ENCODE measurements around the gene TBX18. TPM values are rescaled to one million over a fixed set of nuclear protein-coding genes. Genes with fewer than 3 reads are reported as not detected.

TBX18 gene
- total RNA-seq, 4 donors from 2014 or later, result 30.2 to 63.7 (median 41.0) TPM

DNA sequence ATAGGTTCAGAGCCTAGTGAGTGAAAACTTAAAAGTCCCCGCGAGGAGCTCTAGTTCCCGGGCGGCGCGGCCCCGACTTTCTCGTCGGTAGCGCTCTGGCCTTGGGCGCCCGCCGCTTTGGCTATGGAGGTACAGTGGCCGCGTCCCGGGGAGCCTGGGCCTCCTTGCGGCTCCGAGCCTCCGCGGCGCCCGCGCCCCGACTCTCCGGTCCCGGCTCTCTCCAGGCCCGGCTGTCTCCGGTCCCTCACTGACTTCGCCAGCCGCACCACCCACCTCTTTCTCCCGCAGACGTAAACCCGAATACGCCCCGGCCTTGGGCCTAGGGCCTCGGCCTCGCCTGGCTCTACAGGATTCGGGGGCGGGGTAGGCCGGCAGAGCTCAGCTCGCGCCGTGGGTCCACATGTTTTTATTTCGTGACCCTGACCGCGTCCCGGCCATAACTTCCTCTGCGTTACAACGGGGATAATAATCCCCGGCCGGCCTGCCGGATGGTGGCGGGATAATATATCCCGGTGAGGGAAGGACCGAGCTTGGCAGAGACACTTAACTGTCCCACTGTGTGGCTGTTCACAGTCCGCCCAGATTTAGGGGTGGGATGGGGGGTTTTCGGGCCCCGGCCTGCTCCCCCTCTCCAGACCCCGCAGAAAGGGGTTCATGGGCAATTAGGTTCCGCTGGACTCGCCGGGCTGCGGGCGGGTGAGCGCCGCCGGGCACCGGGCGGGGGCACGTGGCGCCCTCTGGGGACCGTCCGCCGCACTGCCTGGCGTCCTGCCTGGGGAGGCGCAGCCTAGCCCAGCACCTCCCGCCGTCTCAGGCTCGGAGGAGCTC, 10.0 kb upstream of the TBX18 start:
- WGBS, 2 donors, result 1% methylated on average over 30 to 69 of the region's 79 CpGs
- peak overlapping the region; percentile 71 to 90 (median 82) for H3K27ac ChIP-seq
- no peaks in the 10 kb centered on the region for H3K9me3 ChIP-seq
- H3K27me3 ChIP-seq, result peaks cover 0 to 73% of the 10 kb centered on the region in 2 donors
- H3K4me1 ChIP-seq, result peaks cover 0 to 23% (median 4%) of the 10 kb centered on the region in 4 donors
- H3K36me3 ChIP-seq, result no peaks in the 10 kb centered on the region
- TF ChIP-seq, protein P1, sequence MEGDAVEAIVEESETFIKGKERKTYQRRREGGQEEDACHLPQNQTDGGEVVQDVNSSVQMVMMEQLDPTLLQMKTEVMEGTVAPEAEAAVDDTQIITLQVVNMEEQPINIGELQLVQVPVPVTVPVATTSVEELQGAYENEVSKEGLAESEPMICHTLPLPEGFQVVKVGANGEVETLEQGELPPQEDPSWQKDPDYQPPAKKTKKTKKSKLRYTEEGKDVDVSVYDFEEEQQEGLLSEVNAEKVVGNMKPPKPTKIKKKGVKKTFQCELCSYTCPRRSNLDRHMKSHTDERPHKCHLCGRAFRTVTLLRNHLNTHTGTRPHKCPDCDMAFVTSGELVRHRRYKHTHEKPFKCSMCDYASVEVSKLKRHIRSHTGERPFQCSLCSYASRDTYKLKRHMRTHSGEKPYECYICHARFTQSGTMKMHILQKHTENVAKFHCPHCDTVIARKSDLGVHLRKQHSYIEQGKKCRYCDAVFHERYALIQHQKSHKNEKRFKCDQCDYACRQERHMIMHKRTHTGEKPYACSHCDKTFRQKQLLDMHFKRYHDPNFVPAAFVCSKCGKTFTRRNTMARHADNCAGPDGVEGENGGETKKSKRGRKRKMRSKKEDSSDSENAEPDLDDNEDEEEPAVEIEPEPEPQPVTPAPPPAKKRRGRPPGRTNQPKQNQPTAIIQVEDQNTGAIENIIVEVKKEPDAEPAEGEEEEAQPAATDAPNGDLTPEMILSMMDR (IDR thresholded peaks at IDR 0.05), result peak; percentile 29 to 69 (median 64)
- TF ChIP-seq POLR2A (IDR thresholded peaks at IDR 0.05) (no peak), EP300 (IDR thresholded peaks at IDR 0.05) (peak in 1 of 2 donors; percentile 16)
- peak; percentile 32 to 38 for DNase-seq (ENCODE audit: low spot score in 2 of 2)
- peak overlapping the region; percentile 32 to 59 (median 42) for H3K4me3 ChIP-seq

DNA sequence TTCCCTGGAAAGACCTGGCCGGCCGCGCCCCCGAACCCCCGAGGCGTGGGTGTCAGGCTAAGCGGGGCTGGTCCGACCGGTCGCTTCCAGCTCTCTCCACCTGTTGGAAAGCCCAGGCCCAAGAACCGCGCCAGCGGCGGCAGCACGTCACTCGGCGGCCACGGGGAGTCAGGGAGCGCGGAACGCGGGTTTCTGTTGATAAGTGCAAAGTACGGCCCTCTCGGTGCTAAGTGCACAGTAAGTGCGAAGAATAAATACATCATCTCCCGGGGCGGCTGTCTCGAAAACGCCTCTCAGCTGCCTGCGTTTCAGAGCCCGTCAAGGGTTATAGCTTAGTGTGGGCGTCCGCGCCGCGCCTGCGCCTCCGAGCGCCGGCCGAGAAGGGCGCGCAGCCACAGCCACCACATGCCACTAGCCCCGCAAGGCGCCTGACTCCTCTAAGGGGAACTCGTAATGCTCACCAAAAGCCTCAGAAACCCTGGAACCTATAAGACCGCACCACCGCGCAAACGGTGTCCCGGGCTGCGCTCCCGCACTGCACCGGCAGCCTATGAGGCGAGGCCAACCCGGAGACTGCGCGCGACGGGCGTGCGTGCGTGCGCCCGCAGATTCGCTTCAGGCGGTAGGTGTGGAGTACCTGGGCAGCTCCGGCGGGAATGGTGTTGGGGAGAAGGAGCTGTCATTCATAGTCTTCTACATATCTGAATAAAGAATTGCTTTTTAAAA, 9.2 kb upstream of the TBX18 start:
- Histone ChIP-seq H3K27ac (peak overlapping the region; percentile 71 to 90 (median 82)), H3K36me3 (no peaks in the 10 kb centered on the region), H3K27me3 (peaks cover 0 to 81% of the 10 kb centered on the region in 2 donors), H3K4me1 (peaks cover 0 to 31% (median 4%) of the 10 kb centered on the region in 4 donors), H3K9me3 (no peaks in the 10 kb centered on the region), H3K4me3 (peak overlapping the region; percentile 32 to 59 (median 42))
- DNase-seq (ENCODE audit: low spot score in 2 of 2), result peak; percentile 21 to 28
- 2 to 3% methylated on average over 23 to 58 of the region's 69 CpGs for WGBS, 2 donors
- TF ChIP-seq, protein P1 (IDR thresholded peaks at IDR 0.05), result no peak
- TF ChIP-seq EP300 (IDR thresholded peaks at IDR 0.05) (peak in 1 of 2 donors; percentile 31), POLR2A (IDR thresholded peaks at IDR 0.05) (no peak)

DNA sequence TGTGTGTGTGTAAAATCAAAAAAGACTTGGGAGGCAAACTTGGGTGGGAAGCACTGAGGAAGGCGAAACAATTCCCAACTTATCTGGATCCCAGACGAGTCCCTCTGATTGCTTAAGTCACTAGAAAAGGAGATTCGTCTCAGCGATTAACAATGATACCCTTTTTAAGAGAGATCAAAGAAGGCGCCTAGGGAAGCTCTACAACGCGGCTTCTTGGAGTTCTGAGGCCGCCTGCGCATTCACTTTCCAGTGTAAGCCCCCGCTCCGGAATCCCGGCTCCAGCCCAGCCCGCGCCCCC, 8.7 kb upstream of the TBX18 start:
- H3K9me3 ChIP-seq, result no peaks in the 10 kb centered on the region
- H3K4me3 ChIP-seq, result peak overlapping the region; percentile 32 to 59 (median 42)
- DNase-seq (ENCODE audit: low spot score in 2 of 2), result no peak
- no peaks in the 10 kb centered on the region for H3K36me3 ChIP-seq
- no peak for TF ChIP-seq POLR2A (IDR thresholded peaks at IDR 0.05)
- TF ChIP-seq, protein P1 (IDR thresholded peaks at IDR 0.05), result no peak
- TF ChIP-seq EP300 (IDR thresholded peaks at IDR 0.05), result no peak
- peak overlapping the region; percentile 71 to 90 (median 82) for H3K27ac ChIP-seq
- H3K4me1 ChIP-seq, result peaks cover 0 to 36% (median 4%) of the 10 kb centered on the region in 4 donors
- 0 to 1% methylated on average over 7 of the region's 14 CpGs for WGBS, 2 donors
- H3K27me3 ChIP-seq, result peaks cover 0 to 86% of the 10 kb centered on the region in 2 donors

DNA sequence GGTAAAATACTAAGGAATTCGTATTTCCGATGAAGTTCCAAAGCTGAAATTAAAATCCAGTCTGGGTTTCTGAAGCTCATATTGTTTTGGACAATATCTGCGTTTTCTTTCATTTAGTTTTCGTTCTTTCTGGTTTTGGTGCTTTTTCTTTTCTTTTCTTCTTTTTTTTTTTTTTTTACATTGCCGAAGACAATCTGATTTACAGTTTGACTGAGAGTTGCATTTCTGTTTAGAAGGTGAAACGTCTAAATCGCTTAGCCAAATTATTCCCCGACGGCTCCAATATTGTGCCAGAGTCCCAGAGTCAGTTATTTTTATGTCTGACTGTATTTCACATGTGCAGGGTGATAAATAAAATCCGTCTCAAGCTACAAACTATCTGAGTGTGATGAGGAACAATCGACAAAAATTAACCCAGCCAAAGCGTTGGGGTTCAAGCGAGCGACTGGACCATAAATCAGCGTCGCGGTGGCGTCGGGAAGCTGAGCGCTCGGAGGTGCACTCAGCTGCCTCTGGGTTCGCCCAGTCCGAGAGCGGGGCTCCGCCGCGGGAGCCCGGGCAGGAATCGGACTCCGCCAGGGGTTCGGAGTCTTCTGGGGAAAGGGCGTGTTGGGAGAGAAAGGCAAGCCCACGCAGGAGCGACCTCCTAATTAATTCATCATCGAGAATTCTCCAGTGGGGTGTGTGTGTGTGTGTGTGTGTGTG, 8.2 kb upstream of the TBX18 start:
- H3K4me3 ChIP-seq, result peak overlapping the region; percentile 32 to 59 (median 42)
- H3K4me1 ChIP-seq, result peaks cover 0 to 41% (median 4%) of the 10 kb centered on the region in 4 donors
- peaks cover 0 to 89% of the 10 kb centered on the region in 2 donors for H3K27me3 ChIP-seq

DNA sequence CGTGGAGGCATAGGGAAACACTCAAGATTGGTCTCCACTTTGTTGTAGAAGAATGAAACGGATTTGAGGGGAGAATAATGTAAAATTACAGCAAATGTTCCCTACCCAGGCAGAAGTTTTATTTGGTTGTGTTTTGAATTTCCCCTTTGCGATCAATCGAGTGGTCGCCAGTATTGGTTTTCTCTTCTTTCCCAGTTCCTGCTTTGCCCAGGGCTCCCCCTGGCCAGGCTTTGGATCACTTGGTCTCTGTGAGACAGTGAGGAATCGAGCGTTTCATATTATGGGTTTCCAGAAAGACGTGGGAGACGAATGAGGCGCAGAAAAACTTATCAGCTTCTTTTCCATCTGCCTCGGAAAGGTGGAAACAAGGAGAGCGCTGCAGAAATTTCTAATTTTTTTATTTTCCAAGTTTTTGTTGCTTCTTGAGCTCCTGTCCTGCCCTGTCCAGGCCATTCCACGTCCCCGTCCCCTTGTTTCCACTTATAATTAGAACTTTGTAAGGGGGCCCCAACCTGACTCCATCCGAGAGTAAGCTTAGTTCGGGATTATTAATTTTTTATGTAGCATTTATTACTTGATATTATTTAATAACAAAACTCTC, 7.5 kb upstream of the TBX18 start:
- Histone ChIP-seq H3K36me3 (no peaks in the 10 kb centered on the region), H3K27me3 (peaks cover 0 to 93% of the 10 kb centered on the region in 2 donors), H3K27ac (peak overlapping the region in 1 of 4 donors; percentile 90), H3K9me3 (no peaks in the 10 kb centered on the region), H3K4me1 (peaks cover 0 to 48% (median 4%) of the 10 kb centered on the region in 4 donors), H3K4me3 (peak overlapping the region in 1 of 4 donors; percentile 59)
- WGBS, 2 donors, result 38 to 40% methylated on average over 16 of the region's 16 CpGs
- no peak for DNase-seq (ENCODE audit: low spot score in 2 of 2)
- TF ChIP-seq, protein P1 (IDR thresholded peaks at IDR 0.05), result no peak
- TF ChIP-seq EP300 (IDR thresholded peaks at IDR 0.05) (no peak), POLR2A (IDR thresholded peaks at IDR 0.05) (no peak)

More for the DNA sequence above, 8.2 kb upstream of the TBX18 start:
- WGBS, 2 donors, result 8 to 10% methylated on average over 35 of the region's 35 CpGs
- Histone ChIP-seq H3K36me3 (no peaks in the 10 kb centered on the region), H3K9me3 (no peaks in the 10 kb centered on the region), H3K27ac (peak overlapping the region in 3 of 4 donors; percentile 76 to 90 (median 87))
- DNase-seq (ENCODE audit: low spot score in 2 of 2), result no peak
- peak in 1 of 2 donors; percentile 15 for TF ChIP-seq EP300 (IDR thresholded peaks at IDR 0.05)
- no peak for TF ChIP-seq POLR2A (IDR thresholded peaks at IDR 0.05)
